CD4-positive, alpha-beta T cell (primary cell): ENCODE data around the gene KPNA6. TPM values are rescaled to one million over a fixed set of nuclear protein-coding genes. Genes with fewer than 3 reads are reported as not detected.

Experiments
- ATAC-seq: fragments of 200-7000 bp; cut with Tn5 transposase; one replicate; pipeline ENCODE4 v1.10.0; 2022; ENCODE audit warnings: mild to moderate bottlenecking; ENCODE audit not compliant: poor library complexity
- CTCF ChIA-PET: fragments of 350-600 bp; sonication (Branson Sonifier 250); formaldehyde crosslinking; loops from one replicate; lab custom pipeline; 2021; ENCODE audit warnings: antibody characterized with exemption, inconsistent platforms; lab: Charles Lee
- POLR2A ChIA-PET: fragments of 350-600 bp; sonication (Branson Sonifier 250); formaldehyde crosslinking; loops from one replicate; lab custom pipeline; 2021; ENCODE audit warnings: antibody characterized with exemption, inconsistent platforms; lab: Charles Lee
- DNase-seq, 14 experiments: peaks; one replicate each; pipeline ENCODE4 v3.0.0-alpha.2; 2013 to 2020; ENCODE audit warnings: mixed read lengths in 2 of 14
- H3K27ac ChIP-seq, 2 donors: one replicate each; pipeline versions ENCODE4 v1.5.1 to v1.7.0; 2013; ENCODE audit warnings: low read length in 2 of 2, low read depth in 1 of 2, mild to moderate bottlenecking in 1 of 2
- H3K27me3 ChIP-seq, 2 experiments: 1 replicate in 1 of 2; 2 replicates in 1 of 2; pipeline versions ENCODE4 v1.6.1 to v1.7.0; 2013; ENCODE audit warnings: low read length in 2 of 2, control low read depth in 1 of 2, mild to moderate bottlenecking in 1 of 2, moderate library complexity in 1 of 2; ENCODE audit not compliant: insufficient read depth in 2 of 2, control insufficient read depth in 1 of 2
- H3K36me3 ChIP-seq: one replicate; pipeline ENCODE4 v1.6.1; 2013; ENCODE audit warnings: low read length, control low read depth; ENCODE audit not compliant: insufficient read depth
- H3K4me1 ChIP-seq: one replicate; pipeline ENCODE4 v1.6.1; 2013; ENCODE audit warnings: low read length, control low read depth; ENCODE audit not compliant: insufficient read depth
- H3K4me3 ChIP-seq: one replicate; pipeline ENCODE4 v1.5.1; 2013; ENCODE audit warnings: mild to moderate bottlenecking, low read length, moderate library complexity
- H3K9me3 ChIP-seq, 2 experiments: 1 replicate in 1 of 2; 2 replicates in 1 of 2; pipeline versions ENCODE4 v1.6.1 to v1.7.0; 2013; ENCODE audit warnings: low read length in 2 of 2, mild to moderate bottlenecking in 2 of 2, control low read depth in 1 of 2, moderate library complexity in 1 of 2; ENCODE audit not compliant: control insufficient read depth in 1 of 2, insufficient read depth in 1 of 2
- H3K27ac Mint-ChIP-seq: one replicate; pipeline ENCODE4 v1.8.0; 2020; ENCODE audit warnings: mixed read lengths
- H3K27me3 Mint-ChIP-seq: one replicate; pipeline ENCODE4 v1.8.0; 2021; ENCODE audit warnings: mixed read lengths
- H3K36me3 Mint-ChIP-seq: one replicate; pipeline ENCODE4 v1.8.0; 2021; ENCODE audit warnings: low read depth, mixed read lengths
- H3K4me1 Mint-ChIP-seq: one replicate; pipeline ENCODE4 v1.8.0; 2021; ENCODE audit warnings: low read depth, mixed read lengths
- H3K4me3 Mint-ChIP-seq: one replicate; pipeline ENCODE4 v1.8.0; 2020; ENCODE audit warnings: mild to moderate bottlenecking, mixed read lengths
- H3K9me3 Mint-ChIP-seq: one replicate; pipeline ENCODE4 v1.8.0; 2020; ENCODE audit warnings: mixed read lengths
- intact Hi-C, 2 experiments: fragments of 100-400 bp; cut with DNase I in 1 of 2; cut with micrococcal nuclease in 1 of 2; formaldehyde crosslinking; loops; one replicate each; pipeline versions ENCODE4 v1.15.1 to v1.9.0; 2023 to 2025; cut with DNase I, micrococcal nuclease
- total RNA-seq, 174 experiments: library from RNA in 2 of 174; stranded (reverse) in 2 of 174; gene quantifications; one replicate each; pipeline ENCODE4 v1.2.3 and lab custom pipeline; 2021 to 2026
- TF ChIP-seq, protein P1 (sequence below): fragments of 200-600 bp; IDR thresholded peaks from one replicate; pipeline ENCODE4 v1.8.0; 2022; ENCODE audit warnings: antibody characterized with exemption, mild to moderate bottlenecking

Gene KPNA6
- total RNA-seq, 2 experiments from 2014 or later = 47.1 to 47.8 TPM

- POLR2A ChIA-PET = interaction anchor here (0.7 to 2.8 kb wide), 8 partner anchors 9 to 190 kb away, joined by 3 to 14 read pairs (median 8); partner anchors contain the start of genes BSDC1, MARCKSL1 and TMEM39B
- DNase-seq = peak in 2 of 14 experiments; percentile 2 to 46
- no peaks in the 10 kb centered on the region for H3K27me3 ChIP-seq
- peaks cover 62% of the 10 kb centered on the region for H3K4me1 ChIP-seq
- no peak for ATAC-seq
- no peaks in the 10 kb centered on the region for H3K9me3 ChIP-seq
- CTCF ChIA-PET = interaction anchor here (1.2 to 2.0 kb wide), 3 partner anchors 11 to 196 kb away, joined by 3 to 8 read pairs (median 4); no protein-coding TSS in a partner anchor
- H3K36me3 Mint-ChIP-seq = peaks cover 23% of the 10 kb centered on the region
- TF ChIP-seq, protein P1, sequence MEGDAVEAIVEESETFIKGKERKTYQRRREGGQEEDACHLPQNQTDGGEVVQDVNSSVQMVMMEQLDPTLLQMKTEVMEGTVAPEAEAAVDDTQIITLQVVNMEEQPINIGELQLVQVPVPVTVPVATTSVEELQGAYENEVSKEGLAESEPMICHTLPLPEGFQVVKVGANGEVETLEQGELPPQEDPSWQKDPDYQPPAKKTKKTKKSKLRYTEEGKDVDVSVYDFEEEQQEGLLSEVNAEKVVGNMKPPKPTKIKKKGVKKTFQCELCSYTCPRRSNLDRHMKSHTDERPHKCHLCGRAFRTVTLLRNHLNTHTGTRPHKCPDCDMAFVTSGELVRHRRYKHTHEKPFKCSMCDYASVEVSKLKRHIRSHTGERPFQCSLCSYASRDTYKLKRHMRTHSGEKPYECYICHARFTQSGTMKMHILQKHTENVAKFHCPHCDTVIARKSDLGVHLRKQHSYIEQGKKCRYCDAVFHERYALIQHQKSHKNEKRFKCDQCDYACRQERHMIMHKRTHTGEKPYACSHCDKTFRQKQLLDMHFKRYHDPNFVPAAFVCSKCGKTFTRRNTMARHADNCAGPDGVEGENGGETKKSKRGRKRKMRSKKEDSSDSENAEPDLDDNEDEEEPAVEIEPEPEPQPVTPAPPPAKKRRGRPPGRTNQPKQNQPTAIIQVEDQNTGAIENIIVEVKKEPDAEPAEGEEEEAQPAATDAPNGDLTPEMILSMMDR = no peak
- H3K4me3 ChIP-seq = peak overlapping the region; percentile 90
- peaks cover 13% of the 10 kb centered on the region for H3K36me3 ChIP-seq
- intact Hi-C loops = loop anchor here (5.0 to 10.0 kb wide), 3 partner anchors 87 to 560 kb away; partner anchors contain the start of genes HDAC1 (in 1 of the 2), KPNA6 (in 1 of the 2) and PEF1 (in 1 of the 2)
- no peaks in the 10 kb centered on the region for H3K27me3 Mint-ChIP-seq
- H3K27ac Mint-ChIP-seq = peak overlapping the region; percentile 87
- peak overlapping the region; percentile 33 to 49 for H3K27ac ChIP-seq
- no peaks in the 10 kb centered on the region for H3K9me3 Mint-ChIP-seq
- H3K4me1 Mint-ChIP-seq = peaks cover 44% of the 10 kb centered on the region
- peak overlapping the region; percentile 48 for H3K4me3 Mint-ChIP-seq
These were observed 97.1 kb downstream of the KPNA6 start for GRCh38 chr1:32204943-32205361.

GRCh38 chr1:32205401-32206370, 97.8 kb downstream of the KPNA6 start, which contains the start of gene IQCC:
IQCC (plus strand) TSS chr1:32205671; CDS start chr1:32205682, 11 bp downstream.
- Mint-ChIP-seq H3K4me3 (peak within 1 kb of the TSS; percentile 91), H3K9me3 (no peaks in the 10 kb centered on the region), H3K27me3 (no peaks in the 10 kb centered on the region), H3K36me3 (peaks cover 18% of the 10 kb centered on the region), H3K27ac (peak within 1 kb of the TSS; percentile 87), H3K4me1 (peaks cover 38% of the 10 kb centered on the region)
- Histone ChIP-seq H3K27ac (peak within 1 kb of the TSS; percentile 33 to 49), H3K36me3 (peaks cover 13% of the 10 kb centered on the region), H3K4me1 (peaks cover 55% of the 10 kb centered on the region), H3K9me3 (no peaks in the 10 kb centered on the region), H3K27me3 (no peaks in the 10 kb centered on the region), H3K4me3 (peak within 1 kb of the TSS; percentile 90)
- intact Hi-C loops = loop anchor here in 1 of 2 experiments (10.0 kb wide), 2 partner anchors 101 to 561 kb away; partner anchors contain the start of genes KPNA6 and PEF1
- DNase-seq (peak; percentile 72 to 95 (median 81)), ATAC-seq (peak; percentile 59)
- TF ChIP-seq, protein P1 = no peak
- ChIA-PET POLR2A (interaction anchor here (0.7 to 2.8 kb wide), 11 partner anchors 8 to 189 kb away, joined by 3 to 14 read pairs (median 6); partner anchors contain the start of genes BSDC1, MARCKSL1 and TMEM39B), CTCF (interaction anchor here (0.7 to 2.0 kb wide), 5 partner anchors 9 to 195 kb away, joined by 3 to 8 read pairs (median 3); no protein-coding TSS in a partner anchor)

GRCh38 chr1:32208469-32208868, 100.6 kb downstream of the KPNA6 start:
- ATAC-seq (no peak), DNase-seq (no peak)
- TF ChIP-seq, protein P1 = no peak
- Histone ChIP-seq H3K36me3 (peaks cover 12% of the 10 kb centered on the region), H3K27me3 (no peaks in the 10 kb centered on the region), H3K4me3 (no peak overlapping the region), H3K27ac (no peak overlapping the region), H3K4me1 (peaks cover 32% of the 10 kb centered on the region), H3K9me3 (no peaks in the 10 kb centered on the region)
- intact Hi-C loops = loop anchor here in 1 of 2 experiments (10.0 kb wide), 2 partner anchors 104 to 564 kb away; partner anchors contain the start of genes KPNA6 and PEF1
- CTCF ChIA-PET = no interaction called here
- Mint-ChIP-seq H3K27me3 (no peaks in the 10 kb centered on the region), H3K9me3 (no peaks in the 10 kb centered on the region), H3K27ac (no peak overlapping the region), H3K4me3 (peak overlapping the region; percentile 25), H3K36me3 (peaks cover 9% of the 10 kb centered on the region), H3K4me1 (peaks cover 19% of the 10 kb centered on the region)
- POLR2A ChIA-PET = interaction anchor here (1.1 kb wide), 1 partner anchor 13 kb away, joined by 3 read pairs; no protein-coding TSS in a partner anchor
